Measurements from ENCODE around the gene IQCE.

The IQCE gene

DNA sequence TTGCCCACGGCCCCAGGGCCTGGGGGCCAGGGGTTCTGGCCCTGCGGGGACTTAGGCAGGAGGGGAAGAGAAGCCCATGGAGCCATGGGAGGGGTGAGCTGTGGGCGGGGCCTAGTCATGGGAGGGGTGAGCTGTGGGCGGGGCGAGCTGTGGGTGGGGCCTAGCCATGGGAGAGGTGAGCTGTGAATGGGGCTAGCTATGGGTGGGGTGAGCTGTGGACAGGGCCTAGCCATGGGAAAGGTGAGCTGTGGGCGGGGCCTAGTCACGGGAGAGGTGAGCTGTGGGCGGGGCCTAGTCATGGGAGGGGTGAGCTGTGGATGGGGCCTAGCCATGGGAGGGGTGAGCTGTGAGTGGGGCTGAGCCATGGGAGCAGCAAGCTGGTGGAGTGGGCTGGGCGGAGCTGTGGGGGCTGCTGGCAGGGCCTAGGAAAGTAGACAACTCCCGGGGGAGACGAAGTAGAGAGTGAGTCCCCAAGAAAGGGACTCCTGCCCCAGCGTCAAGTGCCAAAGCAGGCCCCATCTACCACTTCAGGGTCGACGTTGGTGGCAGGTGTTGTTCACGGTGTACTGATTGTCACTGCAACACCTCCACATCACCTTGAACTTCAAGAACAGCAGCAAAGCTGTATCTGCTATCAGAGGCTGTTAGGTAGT lies 53.8 kb downstream of the IQCE start:
- H3K4me3 ChIP-seq (ENCODE audit: low read depth, low read length): no peak overlapping the region
- TF ChIP-seq, protein P1, sequence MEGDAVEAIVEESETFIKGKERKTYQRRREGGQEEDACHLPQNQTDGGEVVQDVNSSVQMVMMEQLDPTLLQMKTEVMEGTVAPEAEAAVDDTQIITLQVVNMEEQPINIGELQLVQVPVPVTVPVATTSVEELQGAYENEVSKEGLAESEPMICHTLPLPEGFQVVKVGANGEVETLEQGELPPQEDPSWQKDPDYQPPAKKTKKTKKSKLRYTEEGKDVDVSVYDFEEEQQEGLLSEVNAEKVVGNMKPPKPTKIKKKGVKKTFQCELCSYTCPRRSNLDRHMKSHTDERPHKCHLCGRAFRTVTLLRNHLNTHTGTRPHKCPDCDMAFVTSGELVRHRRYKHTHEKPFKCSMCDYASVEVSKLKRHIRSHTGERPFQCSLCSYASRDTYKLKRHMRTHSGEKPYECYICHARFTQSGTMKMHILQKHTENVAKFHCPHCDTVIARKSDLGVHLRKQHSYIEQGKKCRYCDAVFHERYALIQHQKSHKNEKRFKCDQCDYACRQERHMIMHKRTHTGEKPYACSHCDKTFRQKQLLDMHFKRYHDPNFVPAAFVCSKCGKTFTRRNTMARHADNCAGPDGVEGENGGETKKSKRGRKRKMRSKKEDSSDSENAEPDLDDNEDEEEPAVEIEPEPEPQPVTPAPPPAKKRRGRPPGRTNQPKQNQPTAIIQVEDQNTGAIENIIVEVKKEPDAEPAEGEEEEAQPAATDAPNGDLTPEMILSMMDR (IDR thresholded peaks at IDR 0.05; ENCODE audit: low read depth, low read length): no peak

DNA sequence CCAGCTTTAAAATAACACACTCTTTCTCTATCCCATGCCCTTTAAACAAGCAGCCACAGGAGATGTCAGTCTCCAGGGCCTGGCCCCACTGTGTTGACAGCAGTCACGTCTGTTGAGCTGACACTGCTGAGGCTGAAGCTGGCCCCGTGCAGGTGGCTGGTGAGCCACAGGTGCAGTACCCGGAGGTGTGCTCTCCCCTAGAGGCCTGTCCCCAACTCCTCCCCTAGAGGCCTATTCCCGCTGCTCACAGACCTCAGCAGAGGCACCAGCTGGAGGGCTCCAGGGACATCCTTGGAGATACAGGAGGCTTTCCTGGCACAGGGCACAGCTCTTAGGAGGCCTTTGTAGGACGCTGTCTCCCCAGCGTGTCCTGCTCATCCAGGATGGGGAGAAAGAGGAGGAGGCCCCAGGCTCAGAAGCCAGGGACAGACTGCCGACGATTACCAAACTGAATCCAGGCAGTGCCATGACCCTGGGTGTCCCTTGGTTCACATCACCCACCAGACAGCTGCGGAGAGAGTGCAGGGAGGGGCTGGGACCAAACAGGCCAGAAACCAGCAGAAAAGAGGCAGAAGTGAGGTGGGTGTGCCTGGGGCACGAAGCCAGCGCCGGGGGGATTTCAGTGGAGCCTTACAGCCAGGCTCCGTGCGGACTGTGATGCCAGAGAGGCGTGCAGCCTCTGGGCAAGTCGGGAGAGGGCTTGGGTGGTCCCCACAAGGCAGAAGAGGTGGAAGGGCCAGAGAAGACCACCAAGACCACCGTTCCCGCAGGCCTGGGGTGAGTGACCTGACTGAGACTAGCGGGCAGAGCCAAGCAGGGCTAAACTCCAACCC lies 54.5 kb downstream of the IQCE start:
- H3K4me3 ChIP-seq (ENCODE audit: low read depth, low read length): no peak overlapping the region

DNA sequence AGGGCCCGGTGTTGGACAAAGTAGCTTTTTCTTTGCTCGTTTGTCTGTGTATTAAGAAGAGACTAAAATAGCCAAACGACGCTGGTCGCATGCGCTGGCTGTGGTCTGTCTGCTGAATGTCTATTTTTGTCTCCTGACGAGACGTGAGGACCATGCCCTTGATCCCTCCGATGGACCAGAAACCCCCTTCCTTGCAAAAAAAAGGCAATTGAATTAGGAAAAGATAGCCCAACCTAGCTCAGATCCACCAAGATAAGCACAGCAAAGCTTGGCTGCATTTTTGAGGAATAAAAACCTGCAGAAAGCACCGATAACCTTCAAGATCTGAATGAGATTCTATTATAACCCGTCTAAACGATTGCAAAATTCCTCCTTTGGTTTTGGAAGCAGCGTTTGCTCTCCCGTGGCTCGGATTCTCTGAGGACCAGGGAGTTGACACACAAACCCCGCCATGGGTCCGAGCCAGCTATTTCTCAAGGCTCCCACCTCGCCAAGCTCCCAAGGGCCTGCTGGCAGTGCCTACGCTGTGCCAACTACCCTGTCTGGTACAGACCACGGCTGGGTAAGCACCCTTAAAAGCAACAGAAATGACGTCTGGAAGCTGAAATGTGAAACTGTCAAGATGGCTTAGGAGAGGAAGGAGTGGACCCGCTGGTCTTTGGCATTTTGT lies 55.3 kb downstream of the IQCE start:
- TF ChIP-seq, protein P1 (IDR thresholded peaks at IDR 0.05; ENCODE audit: low read depth, low read length): no peak
- no peak overlapping the region for H3K4me3 ChIP-seq (ENCODE audit: low read depth, low read length)

More for the DNA sequence above, 54.5 kb downstream of the IQCE start:
- TF ChIP-seq, protein P1 (IDR thresholded peaks at IDR 0.05; ENCODE audit: low read depth, low read length): no peak

DNA sequence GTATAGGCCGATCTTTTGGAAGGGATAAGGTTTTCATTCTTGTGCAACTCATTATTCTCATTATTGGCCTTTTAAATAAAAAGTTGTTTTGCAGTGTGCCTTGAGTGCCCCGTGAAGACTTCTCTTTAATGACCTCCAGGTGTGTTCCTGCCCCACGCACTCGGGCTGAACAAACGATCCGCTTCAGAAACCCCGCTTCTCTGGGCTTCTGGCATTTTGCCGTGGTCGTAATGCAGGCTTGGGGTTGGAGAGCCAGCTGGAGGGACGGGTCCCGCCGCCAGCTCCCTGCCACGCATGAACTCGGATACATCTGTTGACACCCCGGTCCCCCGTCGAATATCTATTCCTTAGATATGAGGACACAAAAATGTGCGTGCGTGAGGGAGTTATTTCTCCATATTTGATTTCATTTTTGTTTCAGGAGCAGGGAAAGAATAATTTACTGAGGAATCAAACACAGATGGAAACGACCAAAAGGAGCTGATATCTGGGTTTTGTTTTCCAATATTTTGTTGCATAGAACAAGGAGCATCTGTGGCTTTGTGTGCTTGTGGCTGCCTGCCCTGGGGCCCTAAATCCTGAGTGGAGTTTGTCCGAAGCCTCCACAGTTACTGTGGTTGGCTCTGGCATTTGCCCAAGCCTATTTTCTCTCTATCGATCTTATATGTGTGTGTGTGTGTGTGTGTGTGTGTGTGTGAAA lies 56.0 kb downstream of the IQCE start:
- H3K4me3 ChIP-seq (ENCODE audit: low read depth, low read length): no peak overlapping the region
- TF ChIP-seq, protein P1 (IDR thresholded peaks at IDR 0.05; ENCODE audit: low read depth, low read length): no peak

DNA sequence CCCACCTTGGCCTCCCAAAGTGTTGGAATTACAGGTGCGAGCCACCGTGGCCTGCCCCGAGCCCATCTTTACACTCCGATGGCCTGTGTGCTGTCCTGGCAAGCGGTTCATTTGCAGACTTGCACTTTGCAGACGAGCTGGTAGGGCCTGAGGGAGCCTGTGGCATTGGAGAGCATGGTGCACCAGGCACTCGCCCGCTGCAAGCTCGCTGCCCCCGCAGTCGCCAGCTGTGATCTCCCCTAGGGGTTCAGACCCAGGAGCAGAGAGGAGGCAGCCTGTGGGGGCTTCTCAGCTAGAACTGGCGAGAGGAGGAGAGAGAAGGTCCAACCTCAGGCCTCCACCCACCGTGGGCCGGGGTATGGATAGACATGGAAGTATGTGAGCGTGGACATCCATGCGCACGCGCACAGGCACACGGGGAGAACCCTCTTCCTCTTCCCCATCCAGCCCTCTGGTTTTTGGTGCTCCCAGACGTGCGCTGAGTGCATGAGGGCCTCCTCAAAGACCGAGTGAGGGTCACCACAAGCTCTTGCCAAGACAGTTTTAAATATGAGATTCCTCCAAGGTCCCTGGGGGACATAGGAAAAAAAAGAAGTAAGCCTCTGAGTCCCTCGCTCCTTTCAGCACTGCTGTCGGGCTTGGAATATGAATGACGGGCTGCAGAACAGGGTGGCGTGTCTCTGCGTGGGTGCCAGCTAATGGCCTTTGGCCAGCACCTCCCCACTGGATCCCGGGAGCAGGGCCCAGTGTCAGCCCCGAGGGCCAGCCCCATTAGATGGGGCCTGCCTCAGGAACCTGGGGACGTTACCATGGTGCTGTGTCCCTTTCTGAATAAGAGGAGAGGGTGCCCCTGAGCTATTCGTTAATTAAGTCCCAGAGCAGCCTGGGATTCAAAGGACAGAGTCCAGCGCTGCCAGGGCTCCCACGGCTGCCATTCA lies 57.9 kb downstream of the IQCE start:
- H3K4me3 ChIP-seq (ENCODE audit: low read depth, low read length): no peak overlapping the region
- TF ChIP-seq, protein P1 (IDR thresholded peaks at IDR 0.05; ENCODE audit: low read depth, low read length): no peak

DNA sequence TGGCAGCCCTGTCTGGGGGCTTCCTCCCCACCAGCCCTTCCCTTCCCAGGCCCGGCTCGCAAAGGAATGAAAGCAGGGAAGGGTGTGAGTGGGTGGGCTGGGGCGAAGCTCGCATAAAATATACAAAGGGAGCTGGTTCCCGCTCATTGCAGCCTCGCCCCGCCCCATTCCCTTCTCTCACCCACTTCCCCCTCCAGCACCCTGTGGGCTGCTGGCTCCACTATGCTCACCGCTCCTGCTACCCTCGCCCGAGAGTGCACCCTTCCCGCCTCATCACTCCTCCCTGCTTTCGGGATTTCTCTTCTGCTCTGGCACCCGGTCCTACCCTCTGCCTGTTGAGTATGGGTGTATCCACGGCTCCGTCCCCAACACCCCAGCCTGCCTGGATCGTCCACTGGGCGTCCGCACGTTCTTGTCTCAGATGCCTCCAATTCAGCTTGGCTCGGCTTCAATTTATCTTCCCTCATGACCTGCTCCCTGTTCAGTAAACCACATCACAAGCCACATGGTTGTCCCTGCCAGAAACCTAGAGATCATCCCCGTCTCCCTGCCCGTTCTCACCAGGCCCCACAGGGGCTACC lies 58.6 kb downstream of the IQCE start:
- TF ChIP-seq, protein P1 (IDR thresholded peaks at IDR 0.05; ENCODE audit: low read depth, low read length): no peak
- H3K4me3 ChIP-seq (ENCODE audit: low read depth, low read length): no peak overlapping the region

Measured in WI38 (cell line).